Mesendoderm (in vitro differentiated cells): ENCODE measurements around the gene PAPOLB.

Experiments used
- DNase-seq: peaks from one replicate; pipeline ENCODE4 v3.0.0; 2013
- H2AK5ac ChIP-seq: 2 replicates; pipeline ENCODE4 v1.6.1; 2013; ENCODE audit warnings: low read length, inconsistent platforms
- H2BK120ac ChIP-seq: 2 replicates; pipeline ENCODE4 v1.6.1; 2013; ENCODE audit warnings: low read depth, mild to moderate bottlenecking, low read length, moderate library complexity, mixed read lengths
- H2BK15ac ChIP-seq: replicated peaks from 2 replicates; pipeline ENCODE4 v1.6.1; 2013; ENCODE audit warnings: low read depth, mild to moderate bottlenecking, moderate library complexity
- H2BK5ac ChIP-seq: 2 replicates; pipeline ENCODE4 v1.6.1; 2013; ENCODE audit warnings: low read length, inconsistent platforms
- H3K18ac ChIP-seq: 2 replicates; pipeline ENCODE4 v1.6.1; 2013; ENCODE audit warnings: mild to moderate bottlenecking, low read length, mixed read lengths
- H3K23ac ChIP-seq: one replicate; pipeline ENCODE4 v1.6.1; 2013; ENCODE audit warnings: low read length
- H3K27ac ChIP-seq: 2 replicates; pipeline ENCODE4 v1.5.1; 2013; ENCODE audit warnings: low read depth, mild to moderate bottlenecking, inconsistent platforms, low read length, moderate library complexity
- H3K27me3 ChIP-seq: 2 replicates; pipeline ENCODE4 v1.6.1; 2013; ENCODE audit warnings: low read length, control low read depth, mild to moderate bottlenecking, inconsistent platforms; ENCODE audit not compliant: insufficient read depth, poor library complexity
- H3K36me3 ChIP-seq: 2 replicates; pipeline ENCODE4 v1.6.1; 2013; ENCODE audit warnings: low read length, inconsistent platforms; ENCODE audit not compliant: control insufficient read depth, insufficient read depth
- H3K4ac ChIP-seq: one replicate; pipeline ENCODE4 v1.6.1; 2013; ENCODE audit warnings: low read depth, mild to moderate bottlenecking, low read length, moderate library complexity
- H3K4me1 ChIP-seq: 2 replicates; pipeline ENCODE4 v1.6.1; 2013; ENCODE audit warnings: low read depth, low read length, inconsistent platforms; ENCODE audit not compliant: control insufficient read depth
- H3K4me2 ChIP-seq: 2 replicates; pipeline ENCODE4 v1.6.1; 2013; ENCODE audit warnings: low read length
- H3K4me3 ChIP-seq: 2 replicates; pipeline ENCODE4 v1.5.1; 2013; ENCODE audit warnings: mild to moderate bottlenecking, low read length
- H3K56ac ChIP-seq: one replicate; pipeline ENCODE4 v1.6.1; 2013; ENCODE audit warnings: low read length
- H3K79me1 ChIP-seq: 2 replicates; pipeline ENCODE4 v1.6.1; 2013; ENCODE audit warnings: low read length, inconsistent platforms
- H3K79me2 ChIP-seq: 2 replicates; pipeline ENCODE4 v1.6.1; 2013; ENCODE audit warnings: mild to moderate bottlenecking, low read length; ENCODE audit not compliant: control insufficient read depth, insufficient read depth
- H3K9ac ChIP-seq: 2 replicates; pipeline ENCODE4 v1.6.1; 2013; ENCODE audit warnings: low read length, inconsistent platforms
- H4K5ac ChIP-seq: one replicate; pipeline ENCODE4 v1.6.1; 2013; ENCODE audit warnings: low read length
- H4K8ac ChIP-seq: one replicate; pipeline ENCODE4 v1.6.1; 2013; ENCODE audit warnings: low read depth, mild to moderate bottlenecking, control low read depth, low read length, moderate library complexity
- WGBS: extraction: QIAGEN DNeasy Blood & Tissue Kit; methylation state at CpG from one replicate; pipeline ENCODE4 v1.1.7; 2013; ENCODE audit warnings: low lambda C conversion rate, missing lambda C conversion rate; ENCODE audit not compliant: insufficient coverage; ENCODE audit errors: extremely low coverage; 5-methylcytosine and 5-hydroxymethylcytosine counted together

The PAPOLB gene

DNA sequence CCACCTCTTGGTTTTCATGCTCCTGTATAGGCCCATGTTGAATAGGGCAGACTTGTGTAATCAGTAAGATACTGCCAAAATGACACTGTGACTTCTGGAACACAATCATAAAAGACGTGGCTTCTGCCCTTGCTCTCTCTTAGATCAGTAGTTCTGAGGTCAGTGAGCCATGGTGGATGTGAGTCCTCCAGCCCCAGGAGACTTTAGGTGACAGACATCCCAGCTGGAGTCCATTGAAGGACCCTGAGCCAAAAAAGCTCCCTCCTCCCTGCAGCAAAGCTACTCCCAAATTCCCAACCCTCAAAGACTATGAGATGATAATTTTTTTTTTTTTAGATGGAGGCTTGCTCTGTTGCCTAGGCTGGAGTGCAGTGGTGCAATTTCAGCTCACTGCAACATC lies 24.8 kb upstream of the PAPOLB start:
- DNase-seq, result peak; percentile 34
- H2BK15ac ChIP-seq, result no peak overlapping the region

GRCh38 chr7:4885317-4885807 lies 23.5 kb upstream of the PAPOLB start:
- H4K8ac ChIP-seq, result no peak overlapping the region
- H3K23ac ChIP-seq, result no peak overlapping the region
- H2BK5ac ChIP-seq, result no peak overlapping the region
- H3K4me3 ChIP-seq, result no peak overlapping the region
- no peak overlapping the region for H3K18ac ChIP-seq
- H3K79me2 ChIP-seq, result no peaks in the 10 kb centered on the region
- no peaks in the 10 kb centered on the region for H3K27me3 ChIP-seq
- no peak for DNase-seq
- H2BK15ac ChIP-seq, result no peak overlapping the region
- H3K4me2 ChIP-seq, result no peak overlapping the region
- no peak overlapping the region for H3K27ac ChIP-seq
- H3K79me1 ChIP-seq, result no peaks in the 10 kb centered on the region
- H3K36me3 ChIP-seq, result no peaks in the 10 kb centered on the region
- no peaks in the 10 kb centered on the region for H3K4me1 ChIP-seq
- no peak overlapping the region for H4K5ac ChIP-seq
- no CpG with 5 or more reads among the region's 7 CpGs for WGBS
- no peak overlapping the region for H2AK5ac ChIP-seq
- H3K56ac ChIP-seq, result no peak overlapping the region
- H2BK120ac ChIP-seq, result no peak overlapping the region
- H3K9ac ChIP-seq, result no peak overlapping the region
- no peak overlapping the region for H3K4ac ChIP-seq

More for the DNA sequence above, 24.8 kb upstream of the PAPOLB start:
- no peak overlapping the region for H3K4me2 ChIP-seq
- no peak overlapping the region for H2BK5ac ChIP-seq
- no peak overlapping the region for H3K27ac ChIP-seq
- H3K23ac ChIP-seq, result no peak overlapping the region
- H3K4me3 ChIP-seq, result no peak overlapping the region
- no peaks in the 10 kb centered on the region for H3K27me3 ChIP-seq
- H4K8ac ChIP-seq, result no peak overlapping the region
- no peak overlapping the region for H2AK5ac ChIP-seq
- H4K5ac ChIP-seq, result no peak overlapping the region
- H3K9ac ChIP-seq, result no peak overlapping the region
- H3K18ac ChIP-seq, result no peak overlapping the region
- H3K4ac ChIP-seq, result no peak overlapping the region
- H2BK120ac ChIP-seq, result no peak overlapping the region
- no peaks in the 10 kb centered on the region for H3K79me2 ChIP-seq
- no CpG with 5 or more reads among the region's 1 CpG for whole genome bisulfite sequencing
- no peak overlapping the region for H3K56ac ChIP-seq
- H3K79me1 ChIP-seq, result no peaks in the 10 kb centered on the region
- H3K36me3 ChIP-seq, result no peaks in the 10 kb centered on the region
- no peaks in the 10 kb centered on the region for H3K4me1 ChIP-seq

DNA sequence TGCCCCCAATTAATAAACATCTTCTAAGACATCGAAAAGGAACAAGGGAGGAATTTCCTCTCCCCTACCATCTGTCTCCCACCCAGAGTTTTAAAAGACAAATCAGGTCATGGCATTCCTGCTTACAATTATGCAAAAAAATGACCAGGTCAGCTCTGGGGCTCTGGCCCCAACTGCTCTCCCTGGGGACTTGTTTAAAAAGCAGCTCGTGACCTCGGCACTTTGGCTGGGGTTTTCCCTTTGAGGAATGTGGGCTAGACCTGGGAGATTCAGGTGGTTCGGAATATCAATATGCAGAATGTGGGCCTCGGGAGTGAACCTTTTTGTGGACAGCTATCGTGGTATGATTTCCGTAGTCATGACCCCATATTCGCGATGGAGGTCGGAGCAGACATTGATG lies 22.3 kb upstream of the PAPOLB start:
- Histone ChIP-seq H3K4me1 (no peaks in the 10 kb centered on the region), H4K5ac (no peak overlapping the region), H3K27me3 (no peaks in the 10 kb centered on the region), H2BK120ac (no peak overlapping the region), H2AK5ac (no peak overlapping the region), H4K8ac (no peak overlapping the region), H3K27ac (no peak overlapping the region), H2BK15ac (no peak overlapping the region), H2BK5ac (no peak overlapping the region), H3K18ac (no peak overlapping the region), H3K9ac (no peak overlapping the region), H3K4me3 (no peak overlapping the region), H3K4me2 (no peak overlapping the region), H3K23ac (no peak overlapping the region), H3K79me2 (no peaks in the 10 kb centered on the region), H3K79me1 (no peaks in the 10 kb centered on the region), H3K36me3 (no peaks in the 10 kb centered on the region), H3K56ac (no peak overlapping the region), H3K4ac (no peak overlapping the region)
- WGBS, result no CpG with 5 or more reads among the region's 10 CpGs
- DNase-seq, result no peak

GRCh38 chr7:4883372-4884144 lies 21.7 kb upstream of the PAPOLB start, which contains the start of gene RADIL:
Gene RADIL (minus strand): TSS chr7:4883716. CDS start chr7:4878139, 5,577 bp downstream.
- Histone ChIP-seq H3K79me2 (no peaks in the 10 kb centered on the region), H3K56ac (peak within 1 kb of the TSS; percentile 85), H2BK5ac (no peak within 1 kb of the TSS)

DNA sequence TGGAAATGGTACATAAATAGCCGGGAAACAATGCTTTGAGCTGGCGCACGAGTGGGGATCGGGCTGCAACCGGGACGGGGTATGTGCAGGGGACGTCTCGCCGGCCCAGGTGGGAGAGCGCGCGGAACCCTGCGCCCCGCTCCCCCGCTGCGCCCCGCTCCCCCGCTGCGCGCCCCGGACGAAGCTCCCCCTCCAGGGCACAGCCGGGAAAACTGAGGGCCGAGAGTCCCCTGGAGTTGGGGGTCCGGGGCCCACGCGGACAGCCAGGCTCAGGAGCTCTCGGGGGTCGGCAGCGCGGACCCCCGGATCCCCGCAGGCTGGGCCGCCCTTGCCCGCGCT lies 21.2 kb upstream of the PAPOLB start:
- no peaks in the 10 kb centered on the region for H3K27me3 ChIP-seq
- peak overlapping the region; percentile 68 for H3K9ac ChIP-seq
- H3K36me3 ChIP-seq, result no peaks in the 10 kb centered on the region
- no peak overlapping the region for H4K5ac ChIP-seq
- no peak overlapping the region for H2BK15ac ChIP-seq
- H3K79me2 ChIP-seq, result no peaks in the 10 kb centered on the region
- no CpG with 5 or more reads among the region's 36 CpGs for WGBS
- H3K4ac ChIP-seq, result no peak overlapping the region
- no peak overlapping the region for H2BK5ac ChIP-seq
- H3K23ac ChIP-seq, result no peak overlapping the region
- H3K4me2 ChIP-seq, result peak overlapping the region; percentile 73
- H2AK5ac ChIP-seq, result no peak overlapping the region
- no peaks in the 10 kb centered on the region for H3K79me1 ChIP-seq
- no peak overlapping the region for H4K8ac ChIP-seq
- H2BK120ac ChIP-seq, result no peak overlapping the region
- H3K4me1 ChIP-seq, result no peaks in the 10 kb centered on the region
- peak overlapping the region; percentile 40 for H3K4me3 ChIP-seq
- DNase-seq, result no peak
- peak overlapping the region; percentile 91 for H3K18ac ChIP-seq
- no peak overlapping the region for H3K27ac ChIP-seq
- H3K56ac ChIP-seq, result peak overlapping the region; percentile 85

More at GRCh38 chr7:4883372-4884144, 21.7 kb upstream of the PAPOLB start, which contains the start of gene RADIL:
- no CpG with 5 or more reads among the region's 72 CpGs for WGBS
- Histone ChIP-seq H3K79me1 (no peaks in the 10 kb centered on the region), H3K27me3 (no peaks in the 10 kb centered on the region), H4K8ac (no peak within 1 kb of the TSS), H3K4ac (no peak within 1 kb of the TSS), H3K36me3 (no peaks in the 10 kb centered on the region), H3K18ac (peak within 1 kb of the TSS; percentile 91), H3K23ac (no peak within 1 kb of the TSS), H3K4me3 (peak within 1 kb of the TSS; percentile 40), H2BK15ac (no peak within 1 kb of the TSS), H2BK120ac (no peak within 1 kb of the TSS), H3K9ac (peak within 1 kb of the TSS; percentile 68), H2AK5ac (no peak within 1 kb of the TSS), H3K27ac (no peak within 1 kb of the TSS), H4K5ac (no peak within 1 kb of the TSS), H3K4me2 (peak within 1 kb of the TSS; percentile 73), H3K4me1 (no peaks in the 10 kb centered on the region)
- peak; percentile 96 for DNase-seq
